IMR-90 (cell line): ENCODE measurements around the gene ATP11A. TPM values are rescaled to one million over a fixed set of nuclear protein-coding genes. Genes with fewer than 3 reads are reported as not detected.

Source experiments
- ATAC-seq: fragments of 200-7000 bp; cut with Tn5 transposase; 2 replicates; pipeline ENCODE4 v1.9.1; 2020; ENCODE audit warnings: low read depth, mild to moderate bottlenecking, moderate library complexity
- BruUV-seq: library from RNA; stranded (reverse); fragments of 400-500 nt; replicated peaks from 2 replicates; lab custom pipeline; 2021; lab: Mats Ljungman, UMichigan
- CTCF ChIA-PET: fragments of 300-600 bp; formaldehyde crosslinking; extraction: SDS; loops from one replicate; lab custom pipeline; 2021; ENCODE audit warnings: antibody characterized with exemption; lab: Yijun Ruan, JAX
- POLR2A ChIA-PET: fragments of 300-600 bp; sonication (Branson Sonifier 250); formaldehyde crosslinking; loops from one replicate; lab custom pipeline; 2022; ENCODE audit warnings: antibody characterized with exemption; ENCODE audit not compliant: unreplicated experiment; lab: Charles Lee
- DNase-seq: peaks from one replicate; pipeline ENCODE4 v3.0.0; 2013
- H2AFZ ChIP-seq: replicated peaks from 2 replicates; pipeline ENCODE3; 2013; ENCODE audit warnings: low read length, mild to moderate bottlenecking; ENCODE audit not compliant: poor library complexity
- H2AK5ac ChIP-seq: 2 replicates; pipeline ENCODE4 v1.6.1; 2013; ENCODE audit warnings: low read depth, low read length, inconsistent platforms
- H2AK9ac ChIP-seq: replicated peaks from 2 replicates; pipeline ENCODE3; 2013; ENCODE audit warnings: mild to moderate bottlenecking, low read depth, low read length, moderate library complexity; ENCODE audit not compliant: poor library complexity
- H2BK120ac ChIP-seq: 2 replicates; pipeline ENCODE4 v1.6.1; 2013; ENCODE audit warnings: low read depth, low read length, inconsistent platforms
- H2BK15ac ChIP-seq: 3 replicates; pipeline ENCODE4 v1.6.1; 2013; ENCODE audit warnings: low read depth, low read length, inconsistent platforms
- H2BK20ac ChIP-seq: 2 replicates; pipeline ENCODE4 v1.6.1; 2013; ENCODE audit warnings: low read depth, mild to moderate bottlenecking, inconsistent platforms, low read length, moderate library complexity
- H2BK5ac ChIP-seq: 2 replicates; pipeline ENCODE4 v1.6.1; 2013; ENCODE audit warnings: mild to moderate bottlenecking, low read depth, low read length, inconsistent platforms; ENCODE audit not compliant: poor library complexity, severe bottlenecking
- H3K14ac ChIP-seq: replicated peaks from 2 replicates; pipeline ENCODE4 v1.6.1; 2013; ENCODE audit warnings: low read depth, low read length, inconsistent platforms
- H3K18ac ChIP-seq: 2 replicates; pipeline ENCODE4 v1.6.1; 2013; ENCODE audit warnings: low read depth, low read length, control low read depth
- H3K23ac ChIP-seq: 2 replicates; pipeline ENCODE4 v1.6.1; 2013; ENCODE audit warnings: low read depth, low read length, inconsistent platforms
- H3K27ac ChIP-seq: 2 replicates; pipeline ENCODE4 v1.5.1; 2013; ENCODE audit warnings: mild to moderate bottlenecking, control low read depth, low read length; ENCODE audit not compliant: insufficient read depth
- H3K27me3 ChIP-seq: 2 replicates; pipeline ENCODE4 v1.6.1; 2013; ENCODE audit warnings: low read length; ENCODE audit not compliant: control insufficient read depth, insufficient read depth
- H3K36me3 ChIP-seq: 2 replicates; pipeline ENCODE4 v1.6.1; 2013; ENCODE audit warnings: low read length, mixed read lengths; ENCODE audit not compliant: control insufficient read depth, insufficient read depth
- H3K4ac ChIP-seq: 2 replicates; pipeline ENCODE4 v1.6.1; 2013; ENCODE audit warnings: low read depth, low read length, inconsistent platforms
- H3K4me1 ChIP-seq: 2 replicates; pipeline ENCODE4 v1.6.1; 2013; ENCODE audit warnings: low read length, mixed read lengths; ENCODE audit not compliant: control insufficient read depth, insufficient read depth
- H3K4me2 ChIP-seq: 2 replicates; pipeline ENCODE4 v1.6.1; 2013; ENCODE audit warnings: low read depth, mild to moderate bottlenecking, control low read depth, low read length, moderate library complexity
- H3K4me3 ChIP-seq: 2 replicates; pipeline ENCODE4 v1.5.1; 2013; ENCODE audit warnings: low read depth, mild to moderate bottlenecking, control low read depth, low read length, moderate library complexity; ENCODE audit not compliant: insufficient read depth
- H3K56ac ChIP-seq: 2 replicates; pipeline ENCODE4 v1.6.1; 2013; ENCODE audit warnings: low read length, inconsistent platforms; ENCODE audit not compliant: insufficient read depth; ENCODE audit errors: extremely low read depth
- H3K79me1 ChIP-seq, 2 experiments: 2 replicates each; pipeline ENCODE4 v1.6.1; 2013; ENCODE audit warnings: low read length in 2 of 2, inconsistent platforms in 1 of 2, low read depth in 1 of 2
- H3K9ac ChIP-seq: 2 replicates; pipeline ENCODE4 v1.6.1; 2013; ENCODE audit warnings: low read depth, low read length, control low read depth
- H3K9me1 ChIP-seq: 2 replicates; pipeline ENCODE4 v1.6.1; 2013; ENCODE audit warnings: low read length, inconsistent platforms; ENCODE audit not compliant: insufficient read depth
- H3K9me3 ChIP-seq: 2 replicates; pipeline ENCODE4 v1.6.1; 2013; ENCODE audit warnings: low read length; ENCODE audit not compliant: control insufficient read depth, insufficient read depth
- H4K20me1 ChIP-seq: 2 replicates; pipeline ENCODE4 v1.6.1; 2013; ENCODE audit warnings: low read length, inconsistent platforms; ENCODE audit not compliant: insufficient read depth
- H4K5ac ChIP-seq: 2 replicates; pipeline ENCODE4 v1.6.1; 2013; ENCODE audit warnings: mild to moderate bottlenecking, low read depth, low read length, control low read depth
- H4K8ac ChIP-seq, 2 experiments: 2 replicates each; pipeline ENCODE4 v1.6.1; 2013; ENCODE audit warnings: low read depth in 2 of 2, low read length in 2 of 2, control low read depth in 1 of 2, inconsistent platforms in 1 of 2
- H4K91ac ChIP-seq: 2 replicates; pipeline ENCODE4 v1.6.1; 2013; ENCODE audit warnings: low read depth, low read length, inconsistent platforms; ENCODE audit not compliant: insufficient read depth
- BHLHE40 ChIP-seq: fragments of 150-350 bp; IDR thresholded peaks from 2 replicates; pipeline ENCODE4 v1.6.1; 2016; ENCODE audit warnings: mild to moderate bottlenecking, low read depth, low read length
- CEBPB ChIP-seq: IDR thresholded peaks from 2 replicates; pipeline ENCODE4 v1.6.1; 2012; ENCODE audit warnings: low read depth, low read length, improper control_type of control experiment
- CHD1 ChIP-seq: IDR thresholded peaks from 2 replicates; pipeline ENCODE4 v1.6.1; 2012; ENCODE audit warnings: low read depth, low read length, improper control_type of control experiment
- CTCF ChIP-seq: conservative IDR thresholded peaks from 2 replicates; pipeline ENCODE4 v1.5.1; 2012; ENCODE audit warnings: mild to moderate bottlenecking, low read depth, low read length, improper control_type of control experiment
- ELK1 ChIP-seq: fragments of 150-350 bp; IDR thresholded peaks from 2 replicates; pipeline ENCODE4 v1.6.1; 2016; ENCODE audit warnings: low read depth, mild to moderate bottlenecking, low read length, moderate library complexity, borderline replicate concordance
- FOS ChIP-seq: fragments of 150-350 bp; IDR thresholded peaks from 2 replicates; pipeline ENCODE4 v1.6.1; 2016; ENCODE audit warnings: low read depth, low read length
- MAFK ChIP-seq: IDR thresholded peaks from 2 replicates; pipeline ENCODE4 v1.6.1; 2012; ENCODE audit warnings: low read depth, low read length, improper control_type of control experiment
- MAZ ChIP-seq: IDR thresholded peaks from 2 replicates; pipeline ENCODE4 v1.6.1; 2012; ENCODE audit warnings: low read depth, mild to moderate bottlenecking, low read length, improper control_type of control experiment, moderate library complexity, borderline replicate concordance
- MXI1 ChIP-seq: IDR thresholded peaks from 2 replicates; pipeline ENCODE4 v1.6.1; 2012; ENCODE audit warnings: low read depth, mild to moderate bottlenecking, low read length, moderate library complexity, borderline replicate concordance
- NFE2L2 ChIP-seq: fragments of 150-350 bp; IDR thresholded peaks from 2 replicates; pipeline ENCODE4 v1.6.1; 2016; ENCODE audit warnings: low read depth, mild to moderate bottlenecking, low read length
- POLR2A ChIP-seq: IDR thresholded peaks from 2 replicates; pipeline ENCODE4 v1.6.1; 2012; ENCODE audit warnings: mild to moderate bottlenecking, low read depth, low read length
- RAD21 ChIP-seq: IDR thresholded peaks from 2 replicates; pipeline ENCODE4 v1.6.1; 2012; ENCODE audit warnings: low read length, improper control_type of control experiment
- RCOR1 ChIP-seq: IDR thresholded peaks from 2 replicates; pipeline ENCODE4 v1.6.1; 2012; ENCODE audit warnings: mild to moderate bottlenecking, low read length, improper control_type of control experiment; ENCODE audit not compliant: insufficient replicate concordance
- RFX5 ChIP-seq: IDR thresholded peaks from 2 replicates; pipeline ENCODE4 v1.8.0; 2012; ENCODE audit warnings: low read depth, mild to moderate bottlenecking, low read length, moderate library complexity
- SMC3 ChIP-seq: fragments of 150-350 bp; IDR thresholded peaks from 2 replicates; pipeline ENCODE4 v1.6.1; 2016; ENCODE audit warnings: low read depth, mild to moderate bottlenecking, antibody characterized with exemption, low read length, moderate library complexity
- USF2 ChIP-seq: fragments of 150-350 bp; IDR thresholded peaks from 2 replicates; pipeline ENCODE4 v1.6.1; 2017; ENCODE audit warnings: mild to moderate bottlenecking, antibody characterized with exemption, low read length, low read depth
- WGBS, 2 experiments: methylation state at CpG; one replicate each; pipeline versions ENCODE4 v1.1.5 to v1.1.7; 2013; ENCODE audit warnings: missing lambda C conversion rate in 2 of 2; ENCODE audit not compliant: insufficient read length in 1 of 2; ENCODE audit errors: extremely low coverage in 2 of 2; 5-methylcytosine and 5-hydroxymethylcytosine counted together
- dilution Hi-C: fragments of 300-500 bp; cut with HindIII; formaldehyde crosslinking; loops from one replicate; pipeline ENCODE4 v1.14.3; 2018; ENCODE audit warnings: low sequenced_read_pairs; ENCODE audit not compliant: unreplicated experiment
- in situ Hi-C: fragments of 300-500 bp; cut with MboI; formaldehyde crosslinking; loops from 3 replicates; pipeline ENCODE4 v1.14.3; 2019; ENCODE audit warnings: low sequenced_read_pairs, inconsistent platforms, mixed read lengths
- intact Hi-C: fragments of 100-400 bp; cut with micrococcal nuclease; formaldehyde crosslinking; loops from 2 replicates; pipeline ENCODE4 v1.10.0; 2022
- polyA plus RNA-seq, 3 experiments: library from polyadenylated mRNA; depleted of rRNA; stranded (reverse); fragments of >200 nt; gene quantifications; 2 replicates each; pipeline ENCODE4 v1.2.3, GENCODE V29; 2012; ENCODE audit warnings: low replicate concordance in 1 of 3
- total RNA-seq: library from RNA; depleted of rRNA; stranded (reverse); fragments of >200 nt; gene quantifications from 2 replicates; pipeline ENCODE4 v1.2.3, GENCODE V29; 2012

ATP11A gene
- total and polyA plus RNA-seq, 2 of the 4 experiments (the other 2 are of a cell fraction): 8.4 to 12.0 TPM

- CTCF ChIA-PET: no interaction called here
- no peak overlapping the region for H3K4ac ChIP-seq
- no peak overlapping the region for H4K91ac ChIP-seq
- no peak overlapping the region for H4K5ac ChIP-seq
- H3K9ac ChIP-seq: no peak overlapping the region
- H2BK20ac ChIP-seq: no peak overlapping the region
- H3K4me2 ChIP-seq: no peak overlapping the region
- DNase-seq: no peak
- intact Hi-C loops: no loop called here
- no peak overlapping the region for H3K4me3 ChIP-seq
- H2BK15ac ChIP-seq: no peak overlapping the region
- H3K18ac ChIP-seq: no peak overlapping the region
- H3K27me3 ChIP-seq: peaks cover 39% of the 10 kb centered on the region
- POLR2A ChIA-PET: no interaction called here
- H3K79me1 ChIP-seq: no peaks in the 10 kb centered on the region
- H2BK120ac ChIP-seq: no peak overlapping the region
- no peak overlapping the region for H3K14ac ChIP-seq
- BruUV-seq: no TSS peak
- H4K8ac ChIP-seq: no peak overlapping the region
- dilution Hi-C loops: no loop called here
- H3K27ac ChIP-seq: no peak overlapping the region
- 0 out of 2 replicates have a peak, but pooled peaks cover 3% of the 10 kb centered on the region for H3K9me1 ChIP-seq
- H3K9me3 ChIP-seq: no peaks in the 10 kb centered on the region
- H2AK9ac ChIP-seq: no peak overlapping the region
- no peak overlapping the region for H3K23ac ChIP-seq
- H3K4me1 ChIP-seq: no peaks in the 10 kb centered on the region
- no peak for ATAC-seq
- no peak overlapping the region for H2AK5ac ChIP-seq
- H4K20me1 ChIP-seq: no peaks in the 10 kb centered on the region
- TF ChIP-seq FOS (no peak), POLR2A (no peak), RCOR1 (no peak), USF2 (no peak), MXI1 (no peak), RAD21 (no peak), CEBPB (no peak), RFX5 (no peak), BHLHE40 (no peak), NFE2L2 (no peak), ELK1 (no peak), CHD1 (no peak), MAZ (no peak), MAFK (no peak), SMC3 (no peak), CTCF (no peak)
- H3K36me3 ChIP-seq: no peaks in the 10 kb centered on the region
- no peak overlapping the region for H2AFZ ChIP-seq
- WGBS, 2 experiments: 46% methylated on average over 5 of the region's 9 CpGs; no CpG with 5 or more reads in 1 of the 2 experiments
- H3K56ac ChIP-seq: no peak overlapping the region
- no peak overlapping the region for H2BK5ac ChIP-seq
- in situ Hi-C loops: no loop called here
These were observed 19.0 kb upstream of the ATP11A start for GRCh38 chr13:112670864-112671263.
